ENCODE measurements around the gene A2M. TPM values are rescaled to one million over a fixed set of nuclear protein-coding genes. Genes with fewer than 3 reads are reported as not detected.

The A2M gene
- total and polyA plus RNA-seq, 2 donors (not counting 1 experiment from before 2014, with no cell fraction given) = 0.04 TPM; not detected in 1

DNA sequence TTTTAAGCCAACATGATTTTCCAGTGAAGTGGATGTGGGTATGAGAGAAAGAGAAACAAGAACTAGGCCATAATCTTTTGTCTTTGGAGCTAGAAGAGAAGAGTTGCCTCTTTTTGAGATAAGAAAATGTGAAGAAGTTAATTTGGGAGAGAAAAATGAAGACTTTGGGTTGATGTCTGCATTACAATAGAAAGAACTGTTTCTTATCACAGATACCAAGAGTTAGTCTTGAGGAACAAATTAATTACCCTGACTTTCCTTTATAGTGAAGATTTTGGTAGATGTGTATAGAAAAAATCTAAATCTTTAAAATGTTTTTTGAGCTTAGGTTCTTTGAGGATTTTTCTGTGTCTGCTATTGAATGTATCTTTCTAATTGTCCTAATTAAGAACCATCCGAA lies 4.2 kb downstream of the A2M start:
- no peaks in the 10 kb centered on the region for H4K20me1 ChIP-seq (ENCODE audit: control insufficient read depth, insufficient read depth, low read length, poor library complexity, severe bottlenecking)
- peaks cover 0 to 9% of the 10 kb centered on the region in 2 donors for H3K4me1 ChIP-seq (ENCODE audit: control insufficient read depth in 2 of 2, insufficient read depth in 2 of 2, low read length in 2 of 2)
- ATAC-seq (ENCODE audit: low read depth) (no peak), DNase-seq (no peak)
- no peak overlapping the region for H3K27ac ChIP-seq (ENCODE audit: low read length in 2 of 2)
- no peaks in the 10 kb centered on the region for H3K27me3 ChIP-seq (replicated peaks in 1 of 4; ENCODE audit: control extremely low read depth in 1 of 4, control insufficient read depth in 3 of 4, insufficient read depth in 4 of 4, low read length in 3 of 4)
- Mint-ChIP-seq H3K9me3 (ENCODE audit: insufficient read depth) (no peaks in the 10 kb centered on the region), H3K27ac (no peak overlapping the region), H3K27me3 (peaks cover 17% of the 10 kb centered on the region), H3K4me3 (no peak overlapping the region), H3K4me1 (peaks cover 8% of the 10 kb centered on the region)
- H3K9me3 ChIP-seq (ENCODE audit: control extremely low read depth in 1 of 3, control insufficient read depth in 2 of 3, insufficient read depth in 1 of 3, low read length in 2 of 3) = no peaks in the 10 kb centered on the region
- no peak overlapping the region for H3K4me3 ChIP-seq (ENCODE audit: control extremely low read depth in 1 of 5, extremely low read depth in 1 of 5, insufficient read depth in 1 of 5, low read depth in 2 of 5, low read length in 4 of 5)
- POLR2A ChIA-PET = no interaction called here
- H3K79me2 ChIP-seq (ENCODE audit: control insufficient read depth, insufficient read depth, low read length) = no peaks in the 10 kb centered on the region
- no peaks in the 10 kb centered on the region for H3K36me3 ChIP-seq (replicated peaks in 1 of 2; ENCODE audit: control extremely low read depth in 1 of 2, control insufficient read depth in 1 of 2, extremely low read depth in 1 of 2, insufficient read depth in 2 of 2, low read length in 1 of 2)
- CTCF ChIA-PET = no interaction called here
- intact Hi-C loops (cut with micrococcal nuclease) = no loop called here
- H2AFZ ChIP-seq (ENCODE audit: insufficient read depth, low read depth, low read length, poor library complexity, severe bottlenecking) = no peak overlapping the region
- no CpG with 5 or more reads among the region's 1 CpG for WGBS (ENCODE audit: insufficient coverage)
- H3K9ac ChIP-seq (ENCODE audit: low read length) = no peak overlapping the region
- TF ChIP-seq EZH2 (IDR thresholded peaks at IDR 0.05; ENCODE audit: borderline replicate concordance, insufficient read depth, low read depth, low read length, poor library complexity, severe bottlenecking) (no peak), CTCF (IDR thresholded peaks at IDR 0.05) (no peak)
- H3K4me2 ChIP-seq (replicated peaks; ENCODE audit: low read depth, low read length, poor library complexity, severe bottlenecking) = no peak overlapping the region

GRCh38 chr12:9109737-9110491 lies 5.8 kb downstream of the A2M start:
- WGBS (ENCODE audit: insufficient coverage) = no CpG with 5 or more reads among the region's 3 CpGs
- no peaks in the 10 kb centered on the region for H3K9me3 Mint-ChIP-seq (ENCODE audit: insufficient read depth)
- Histone ChIP-seq H3K27me3 (replicated peaks in 1 of 4; ENCODE audit: control extremely low read depth in 1 of 4, control insufficient read depth in 3 of 4, insufficient read depth in 4 of 4, low read length in 3 of 4) (no peaks in the 10 kb centered on the region), H3K9me3 (ENCODE audit: control extremely low read depth in 1 of 3, control insufficient read depth in 2 of 3, insufficient read depth in 1 of 3, low read length in 2 of 3) (no peaks in the 10 kb centered on the region), H3K27ac (ENCODE audit: low read length in 2 of 2) (no peak overlapping the region), H3K4me3 (ENCODE audit: control extremely low read depth in 1 of 5, extremely low read depth in 1 of 5, insufficient read depth in 1 of 5, low read depth in 2 of 5, low read length in 4 of 5) (no peak overlapping the region), H3K36me3 (replicated peaks in 1 of 2; ENCODE audit: control extremely low read depth in 1 of 2, control insufficient read depth in 1 of 2, extremely low read depth in 1 of 2, insufficient read depth in 2 of 2, low read length in 1 of 2) (no peaks in the 10 kb centered on the region), H3K9ac (ENCODE audit: low read length) (no peak overlapping the region), H2AFZ (ENCODE audit: insufficient read depth, low read depth, low read length, poor library complexity, severe bottlenecking) (no peak overlapping the region), H3K4me1 (ENCODE audit: control insufficient read depth in 2 of 2, insufficient read depth in 2 of 2, low read length in 2 of 2) (no peaks in the 10 kb centered on the region), H3K4me2 (replicated peaks; ENCODE audit: low read depth, low read length, poor library complexity, severe bottlenecking) (no peak overlapping the region), H4K20me1 (ENCODE audit: control insufficient read depth, insufficient read depth, low read length, poor library complexity, severe bottlenecking) (no peaks in the 10 kb centered on the region), H3K79me2 (ENCODE audit: control insufficient read depth, insufficient read depth, low read length) (no peaks in the 10 kb centered on the region)
- ChIA-PET CTCF (no interaction called here), POLR2A (no interaction called here)
- no peak overlapping the region for H3K4me3 Mint-ChIP-seq
- intact Hi-C loops (cut with micrococcal nuclease) = no loop called here
- DNase-seq (no peak), ATAC-seq (ENCODE audit: low read depth) (no peak)
- no peaks in the 10 kb centered on the region for H3K4me1 Mint-ChIP-seq
- TF ChIP-seq EZH2 (IDR thresholded peaks at IDR 0.05; ENCODE audit: borderline replicate concordance, insufficient read depth, low read depth, low read length, poor library complexity, severe bottlenecking) (no peak), CTCF (IDR thresholded peaks at IDR 0.05) (no peak)
- H3K27me3 Mint-ChIP-seq = peaks cover 17% of the 10 kb centered on the region
- no peak overlapping the region for H3K27ac Mint-ChIP-seq
